HG02981 (cell line): ENCODE data around the gene SECISBP2L.

Experiments used
- ATAC-seq: cut with Tn5 transposase; IDR thresholded peaks from one replicate; pipeline ENCODE4 v1.9.1; 2021; ENCODE audit warnings: mild to moderate bottlenecking, moderate library complexity; ENCODE audit not compliant: unreplicated experiment

Gene SECISBP2L

GRCh38 chr15:49060710-49061495, 14.7 kb upstream of the SECISBP2L start:
- no peak for ATAC-seq

DNA sequence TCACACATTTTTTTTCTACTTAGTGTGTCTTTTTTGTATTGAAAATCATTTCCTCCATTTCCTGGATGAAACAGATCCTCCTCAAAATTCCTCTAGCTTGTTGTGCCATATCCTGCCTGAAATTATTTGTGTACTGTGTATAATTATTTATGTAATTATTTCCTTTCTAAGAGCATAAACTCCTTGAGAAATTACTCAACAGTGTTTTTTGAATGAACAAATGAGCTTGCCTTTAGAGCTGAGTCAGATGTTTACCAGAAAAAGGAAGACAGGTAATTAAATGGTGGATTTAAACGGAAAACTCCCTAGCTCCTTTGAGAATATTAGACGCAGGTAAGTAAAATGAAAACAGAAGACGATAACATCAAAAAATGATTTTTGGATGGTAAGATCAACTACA, 13.2 kb upstream of the SECISBP2L start:
- ATAC-seq, result no peak

DNA sequence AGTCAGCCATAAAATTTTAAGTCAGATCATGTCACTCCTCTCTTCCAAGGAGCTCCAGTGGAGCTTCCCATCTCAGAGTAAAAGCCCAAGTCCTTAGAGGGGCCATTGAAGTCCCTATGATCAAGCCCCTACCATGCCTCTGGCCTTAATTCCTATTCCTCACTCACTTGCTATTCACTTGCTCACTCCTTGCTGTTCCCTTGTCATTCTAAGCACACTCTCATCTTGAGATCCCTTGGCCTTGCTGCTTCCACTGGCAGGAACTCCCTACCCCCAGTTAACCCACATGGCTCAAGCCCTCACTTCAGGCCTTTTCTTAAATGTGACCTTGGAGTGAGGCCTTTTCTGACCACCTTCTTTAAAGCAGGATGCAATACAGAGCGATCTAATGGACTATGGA, 12.3 kb upstream of the SECISBP2L start:
- ATAC-seq, result no peak

- no peak for ATAC-seq
These were observed 9.4 kb upstream of the SECISBP2L start for GRCh38 chr15:49055630-49056029.

DNA sequence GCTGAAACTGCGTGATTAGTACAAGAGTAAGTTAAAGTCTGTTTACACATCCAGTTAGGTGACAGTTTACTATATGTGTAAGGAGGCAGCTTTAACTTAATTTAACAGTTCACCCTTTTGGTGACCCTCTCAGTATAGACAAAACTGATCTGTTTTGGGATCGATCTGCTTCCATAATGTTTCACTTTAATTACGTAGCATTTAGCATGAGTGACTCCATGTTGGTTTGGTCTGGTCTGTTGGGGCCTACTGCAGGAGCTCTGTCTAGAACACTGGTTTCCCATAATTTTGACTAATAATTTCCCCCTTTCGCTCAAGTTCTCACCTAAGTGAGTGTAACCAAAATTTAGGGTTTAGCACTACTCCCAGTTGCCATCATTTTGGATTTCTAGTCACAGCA, 6.4 kb upstream of the SECISBP2L start:
- ATAC-seq, result no peak

DNA sequence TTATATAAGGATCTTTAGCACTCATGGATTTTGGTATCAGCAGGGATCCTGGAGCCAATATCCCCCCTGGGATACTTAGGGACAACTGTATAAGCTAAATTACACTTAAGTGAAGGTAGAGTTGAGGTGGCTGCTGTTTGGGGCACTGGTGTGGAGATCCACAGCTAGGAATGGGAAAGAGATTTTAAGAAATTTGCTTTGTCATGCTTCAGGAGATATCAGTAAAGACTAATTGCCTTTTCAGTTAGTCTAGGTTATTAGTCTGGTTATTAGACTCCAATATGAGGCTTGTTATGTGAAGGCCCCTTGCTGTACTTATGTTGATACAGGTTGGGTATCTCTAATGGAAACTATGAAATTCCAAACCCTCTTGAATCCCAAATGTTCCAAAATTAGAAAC, 1.2 kb upstream of the SECISBP2L start:
- no peak for ATAC-seq

DNA sequence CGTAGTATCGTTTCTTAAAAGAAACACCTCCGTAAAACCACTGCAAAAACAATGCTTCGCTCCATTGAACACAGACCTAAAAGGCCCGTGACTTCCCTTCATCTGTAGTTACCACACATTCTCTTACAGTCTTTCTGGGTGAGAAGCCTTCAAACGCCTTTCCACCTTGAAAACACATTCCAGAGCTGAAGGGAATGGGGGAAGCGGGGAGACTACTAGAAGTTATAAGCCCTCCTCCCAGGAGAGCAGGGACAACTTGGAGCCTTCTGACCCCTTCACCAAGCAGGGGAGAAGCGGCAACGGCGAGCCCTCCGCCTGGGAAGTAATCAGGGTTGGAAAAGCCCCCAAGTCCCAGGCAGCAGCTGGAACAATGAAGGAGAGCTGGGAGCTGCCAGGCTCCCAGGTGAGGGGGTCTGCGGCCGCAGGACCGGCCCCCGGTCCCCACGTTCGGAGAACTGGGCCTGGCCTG, 461 bp downstream of the SECISBP2L start:
- peak; percentile 33 for ATAC-seq

DNA sequence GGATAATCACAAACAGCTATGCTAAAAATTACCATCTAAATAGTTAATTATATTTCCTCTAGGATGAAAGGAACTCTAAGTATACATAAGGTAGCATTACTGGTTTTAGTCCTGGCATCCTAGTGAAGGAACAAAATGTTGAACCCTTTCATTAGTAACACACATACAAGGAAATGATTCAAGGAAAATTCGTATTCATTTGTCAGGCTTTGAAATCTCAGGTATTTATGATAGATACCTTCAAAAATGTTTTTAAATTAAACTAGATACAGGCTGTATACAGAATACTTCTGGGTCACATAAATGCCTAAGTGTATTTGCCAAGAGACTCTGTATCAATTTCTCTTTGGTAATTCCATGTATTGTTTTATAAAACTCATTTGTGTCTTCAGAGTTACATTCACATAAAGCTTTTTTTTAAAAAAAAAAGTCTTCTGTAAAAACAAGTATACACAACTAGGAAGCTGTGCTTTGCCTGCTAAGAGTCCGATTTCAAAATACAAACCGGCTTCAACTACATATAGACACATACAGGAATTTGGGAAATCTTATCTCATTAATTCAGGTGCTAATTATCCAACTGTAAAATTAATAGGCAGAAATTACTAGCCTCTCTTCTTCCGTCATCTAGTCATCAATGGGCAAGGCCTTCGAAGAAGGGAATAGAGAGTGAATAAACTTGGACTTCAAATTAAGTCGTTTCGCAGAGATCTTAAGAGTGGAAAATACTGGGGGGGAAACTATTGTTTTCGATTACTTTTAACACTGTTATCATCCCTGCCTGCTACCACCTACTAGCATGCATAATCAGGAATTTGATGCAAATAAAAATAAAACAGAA, 1.3 kb downstream of the SECISBP2L start:
- ATAC-seq, result no peak

- ATAC-seq, result no peak
These were observed 2.2 kb downstream of the SECISBP2L start for GRCh38 chr15:49044002-49044401.

DNA sequence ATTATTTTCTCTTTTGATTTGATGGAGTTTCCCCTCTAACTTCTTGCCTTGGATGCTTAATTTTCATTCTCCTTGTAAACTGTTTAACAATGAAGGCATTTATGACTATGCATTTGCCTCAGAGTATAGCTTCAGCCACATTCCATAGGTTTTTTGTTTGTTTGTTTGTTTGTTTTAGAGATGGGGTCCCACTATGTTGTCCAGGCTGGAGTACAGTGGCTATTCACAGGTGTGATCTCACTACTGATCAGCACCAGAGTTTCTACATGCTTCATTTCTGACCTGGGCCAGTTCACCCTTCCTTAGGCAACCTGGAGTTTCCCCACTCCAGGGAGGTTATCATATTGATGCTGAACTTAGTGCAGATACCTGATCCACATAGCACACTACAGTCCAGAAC, 4.1 kb downstream of the SECISBP2L start:
- no peak for ATAC-seq

DNA sequence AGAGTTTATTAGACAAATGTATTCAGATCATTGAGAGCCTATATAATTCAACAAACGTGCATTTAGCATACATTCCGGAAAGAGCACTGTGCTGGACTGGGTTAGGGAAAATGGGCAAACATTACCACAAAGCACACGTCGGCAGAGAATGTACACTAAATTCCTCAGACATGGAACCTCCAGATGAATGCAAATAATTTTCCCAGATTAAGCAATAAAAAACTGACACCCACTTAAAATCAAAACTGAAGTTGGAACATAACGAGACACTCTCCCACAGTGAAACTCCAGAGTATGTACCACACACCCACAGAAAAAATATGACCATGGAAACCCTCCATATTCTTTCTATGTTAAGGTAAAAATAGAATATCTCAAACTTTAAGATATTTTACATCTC, 4.8 kb downstream of the SECISBP2L start:
- no peak for ATAC-seq

DNA sequence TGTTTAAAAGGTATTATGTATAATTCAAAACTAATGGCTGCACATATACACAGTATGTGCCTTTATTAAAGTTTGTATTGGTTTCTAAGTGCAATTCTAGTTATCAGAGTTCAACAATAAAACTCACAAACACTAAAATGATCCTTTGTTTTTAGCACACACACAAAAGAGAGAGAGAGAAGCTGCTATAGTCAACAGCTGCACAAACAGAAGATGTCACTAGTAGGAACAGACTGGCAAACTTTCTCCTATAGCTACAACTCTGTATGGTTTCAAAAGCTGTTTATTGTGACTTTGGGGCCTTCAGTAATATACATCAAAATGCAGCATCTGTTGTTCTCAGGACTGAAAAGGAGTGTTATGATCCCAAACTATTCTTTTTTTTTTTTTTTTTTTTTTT, 6.1 kb downstream of the SECISBP2L start:
- no peak for ATAC-seq

DNA sequence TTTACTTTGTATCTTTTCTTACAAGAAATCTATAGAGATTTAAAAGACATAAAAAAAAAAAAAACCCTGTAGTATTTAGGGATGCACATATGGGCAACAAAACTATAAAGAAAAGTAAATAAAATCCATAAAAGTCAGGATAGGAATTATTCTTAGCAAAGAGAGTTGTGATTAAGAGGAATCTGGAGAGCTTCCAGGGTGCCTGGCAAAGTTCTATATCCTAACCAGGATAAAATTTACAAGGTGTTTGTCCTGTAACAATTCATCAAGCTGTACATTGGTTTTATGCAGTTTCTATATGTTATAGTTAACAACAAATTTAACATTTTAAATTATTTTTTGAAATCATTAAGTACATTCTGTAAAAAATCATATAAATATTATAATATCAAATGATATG, 7.9 kb downstream of the SECISBP2L start:
- ATAC-seq, result no peak

DNA sequence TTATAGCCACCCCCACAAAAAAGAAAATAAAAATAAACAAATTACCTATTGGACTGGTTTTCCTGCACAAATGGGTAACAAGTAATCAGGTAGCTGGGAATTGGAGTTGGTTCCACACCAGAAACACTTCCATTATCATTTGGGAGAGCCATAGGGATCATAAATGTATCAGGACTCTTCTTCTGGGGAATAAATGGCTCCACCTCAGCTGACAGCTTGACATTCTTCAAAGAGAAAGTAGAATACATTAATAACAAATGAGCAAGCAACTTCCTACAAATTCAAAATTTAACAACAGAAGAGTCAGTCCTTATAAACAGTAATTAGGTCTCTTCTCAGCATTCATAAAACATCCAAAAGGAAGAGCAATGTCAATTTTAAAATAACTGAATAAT, 8.7 kb downstream of the SECISBP2L start:
- ATAC-seq, result no peak

DNA sequence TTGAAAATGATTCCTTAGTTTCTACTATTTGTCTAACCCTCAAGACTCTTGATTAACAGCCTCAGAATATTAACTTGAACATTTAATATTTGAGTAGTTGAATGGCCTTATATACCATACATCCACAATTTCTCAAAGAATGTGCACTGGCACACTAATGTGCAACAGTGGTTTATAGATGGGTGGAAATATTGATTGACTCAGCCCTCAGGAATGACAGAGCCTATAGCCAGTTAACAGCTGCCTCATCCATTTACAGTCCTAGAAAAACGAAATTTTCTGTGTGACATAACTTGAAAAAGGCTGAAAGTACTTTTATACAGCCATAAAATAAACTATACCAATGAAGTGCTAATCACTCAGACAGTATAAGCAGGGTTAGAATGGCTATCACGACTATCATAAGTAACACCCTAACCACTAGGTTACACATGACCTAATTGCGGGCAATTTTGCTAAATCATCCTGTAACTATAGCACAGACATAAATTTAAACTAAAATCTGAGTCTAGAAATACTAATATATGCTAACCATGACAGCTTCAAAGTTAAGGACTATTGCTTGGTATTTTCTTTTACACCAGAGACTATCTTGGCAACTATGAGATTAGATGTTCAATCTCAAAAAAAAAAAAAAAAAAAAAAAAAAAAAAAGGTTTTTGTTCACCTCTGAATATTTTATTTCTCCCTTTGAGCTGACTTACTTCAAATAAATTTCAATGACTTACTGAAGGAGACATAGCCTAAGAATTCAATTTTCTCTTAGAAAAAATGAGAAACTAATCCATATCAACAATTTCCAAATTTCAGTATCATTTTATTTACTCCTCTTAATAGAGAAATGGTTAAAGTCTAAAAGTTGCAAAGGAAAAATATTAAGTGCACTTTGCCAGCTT, 9.3 kb downstream of the SECISBP2L start:
- no peak for ATAC-seq

DNA sequence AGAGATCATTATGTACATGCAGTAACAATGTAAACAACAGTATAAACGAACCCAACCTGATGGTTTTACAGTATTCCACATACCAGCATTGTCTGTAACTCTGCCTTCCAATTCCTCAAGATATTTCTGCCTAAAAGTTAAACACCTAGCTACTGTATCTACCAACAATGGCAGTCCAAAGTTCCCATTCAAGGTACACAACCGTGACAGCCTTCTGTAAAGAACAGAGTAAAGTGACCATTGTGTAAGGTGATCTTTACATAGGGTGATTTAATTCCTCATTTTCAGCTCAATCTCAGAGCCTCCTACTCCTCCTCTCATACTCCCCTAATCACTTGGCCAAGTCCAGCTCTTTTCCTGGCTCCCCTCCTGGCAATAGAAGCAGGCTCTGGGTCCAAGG, 10.4 kb downstream of the SECISBP2L start:
- no peak for ATAC-seq

DNA sequence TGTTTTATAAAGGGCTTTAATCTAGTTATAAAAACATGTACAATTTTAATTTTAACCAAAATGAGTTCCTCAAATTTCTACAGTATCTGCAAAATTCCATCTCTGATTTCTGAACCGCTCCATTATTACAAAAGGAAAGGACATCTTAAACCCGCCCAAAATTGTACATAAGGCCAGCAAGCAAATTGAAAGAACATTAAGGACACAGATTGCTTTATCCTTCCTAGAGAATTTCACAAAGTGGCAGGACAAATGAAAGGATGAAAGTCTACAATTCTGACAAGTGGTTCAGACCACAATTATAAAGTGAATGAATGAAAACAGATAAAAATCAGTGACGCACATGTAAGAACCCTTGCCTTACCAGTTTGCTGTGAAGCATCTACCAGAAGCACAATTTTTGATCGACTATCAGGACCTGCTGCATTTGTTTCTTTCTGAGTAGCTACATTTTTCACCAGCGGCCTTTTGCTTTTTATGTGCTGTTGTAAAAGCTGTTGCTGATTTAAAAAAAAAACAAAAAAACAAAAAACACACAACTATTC, 13.6 kb downstream of the SECISBP2L start:
- no peak for ATAC-seq

DNA sequence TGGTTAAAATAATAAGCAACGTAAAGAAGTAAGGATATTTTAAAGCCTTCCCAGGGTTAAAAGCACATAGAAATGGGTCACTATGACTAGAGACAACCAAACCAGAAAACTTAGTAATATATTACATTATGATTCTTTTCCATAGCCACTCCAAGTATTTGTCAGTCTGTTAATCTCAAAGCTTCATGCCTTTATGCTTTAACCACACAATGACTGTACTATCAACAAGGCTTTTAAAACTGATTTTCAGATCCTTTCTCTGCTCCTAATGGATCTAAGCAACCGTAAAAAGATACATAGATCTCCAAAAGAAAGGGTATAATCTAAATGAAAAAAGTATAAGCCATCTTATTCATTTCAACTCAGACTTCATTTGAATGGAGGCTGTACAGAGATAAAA, 14.4 kb downstream of the SECISBP2L start:
- ATAC-seq, result no peak

DNA sequence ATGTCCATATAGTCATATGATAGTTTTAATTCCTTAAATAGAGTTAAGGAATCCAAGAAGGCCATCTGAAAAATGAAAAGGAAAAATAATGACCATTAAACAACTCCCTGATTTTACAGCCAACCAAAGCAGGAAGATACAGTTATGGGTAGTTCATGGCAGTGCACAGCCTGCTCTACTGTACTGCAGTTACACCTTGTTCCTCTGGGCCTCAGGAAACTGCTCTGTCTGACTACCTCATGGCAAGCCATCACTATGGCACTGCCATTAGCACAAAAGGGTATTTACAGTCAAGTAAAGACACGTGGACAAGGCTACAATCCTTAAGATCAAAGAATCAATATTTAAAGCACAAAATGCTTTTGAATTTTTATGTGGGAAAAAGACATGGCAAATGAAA, 19.5 kb downstream of the SECISBP2L start:
- ATAC-seq, result no peak

GRCh38 chr15:49024840-49025239, 21.4 kb downstream of the SECISBP2L start:
- ATAC-seq, result peak; percentile 68

GRCh38 chr15:49023354-49023753, 22.9 kb downstream of the SECISBP2L start:
- peak; percentile 58 for ATAC-seq
